HEK293 (cell line): ENCODE results near the gene KRTAP4-7.

Experiments used
- ZIC2 ChIP-seq: fragments of 450-650 bp; formaldehyde crosslinking; IDR thresholded peaks from 2 replicates; pipeline ENCODE4 v1.5.1; 2016; ENCODE audit warnings: missing biosample characterization, missing genetic modification characterization
- ZNF132 ChIP-seq: fragments of 450-650 bp; formaldehyde crosslinking; IDR thresholded peaks from 2 replicates; pipeline ENCODE4 v1.5.1; 2017; ENCODE audit warnings: missing biosample characterization, missing genetic modification characterization, borderline replicate concordance
- ZNF175 ChIP-seq: fragments of 450-650 bp; formaldehyde crosslinking; IDR thresholded peaks from 2 replicates; pipeline ENCODE4 v1.5.1; 2016; ENCODE audit warnings: missing biosample characterization, missing genetic modification characterization
- ZNF514 ChIP-seq: fragments of 450-650 bp; formaldehyde crosslinking; IDR thresholded peaks from 2 replicates; pipeline ENCODE4 v1.5.1; 2016; ENCODE audit warnings: missing biosample characterization, missing genetic modification characterization
- ZSCAN30 ChIP-seq: fragments of 450-650 bp; IDR thresholded peaks from 2 replicates; pipeline ENCODE4 v1.5.1; 2018; ENCODE audit warnings: missing biosample characterization, mild to moderate bottlenecking, missing genetic modification characterization, moderate library complexity
- TF ChIP-seq, protein P1 (sequence below): fragments of 450-650 bp; formaldehyde crosslinking; optimal IDR thresholded peaks from 2 replicates; pipeline ENCODE3; 2016; ENCODE audit warnings: missing biosample characterization, mild to moderate bottlenecking, missing genetic modification characterization
- TF ChIP-seq, protein P2 (sequence below): fragments of 450-650 bp; formaldehyde crosslinking; IDR thresholded peaks from 2 replicates; pipeline ENCODE4 v1.5.1; 2016; ENCODE audit warnings: missing biosample characterization, missing genetic modification characterization, low read depth
- TF ChIP-seq, protein P3 (sequence below): sonication (generic); formaldehyde crosslinking; IDR thresholded peaks from 2 replicates; pipeline ENCODE4 v1.8.1; 2022; ENCODE audit warnings: mild to moderate bottlenecking, moderate library complexity, missing genetic modification reagents
- TF ChIP-seq, protein P4 (sequence below): fragments of 450-650 bp; formaldehyde crosslinking; IDR thresholded peaks from 2 replicates; pipeline ENCODE4 v1.5.1; 2016; ENCODE audit warnings: missing biosample characterization, missing genetic modification characterization
- TF ChIP-seq, protein P5 (sequence below): fragments of 450-650 bp; formaldehyde crosslinking; IDR thresholded peaks from 2 replicates; pipeline ENCODE4 v1.5.1; 2016; ENCODE audit warnings: missing biosample characterization, missing genetic modification characterization
- TF ChIP-seq, protein P6 (sequence below): fragments of 450-650 bp; formaldehyde crosslinking; IDR thresholded peaks from 2 replicates; pipeline ENCODE4 v1.5.1; 2016; ENCODE audit warnings: missing biosample characterization, missing genetic modification characterization, borderline replicate concordance

DNA sequence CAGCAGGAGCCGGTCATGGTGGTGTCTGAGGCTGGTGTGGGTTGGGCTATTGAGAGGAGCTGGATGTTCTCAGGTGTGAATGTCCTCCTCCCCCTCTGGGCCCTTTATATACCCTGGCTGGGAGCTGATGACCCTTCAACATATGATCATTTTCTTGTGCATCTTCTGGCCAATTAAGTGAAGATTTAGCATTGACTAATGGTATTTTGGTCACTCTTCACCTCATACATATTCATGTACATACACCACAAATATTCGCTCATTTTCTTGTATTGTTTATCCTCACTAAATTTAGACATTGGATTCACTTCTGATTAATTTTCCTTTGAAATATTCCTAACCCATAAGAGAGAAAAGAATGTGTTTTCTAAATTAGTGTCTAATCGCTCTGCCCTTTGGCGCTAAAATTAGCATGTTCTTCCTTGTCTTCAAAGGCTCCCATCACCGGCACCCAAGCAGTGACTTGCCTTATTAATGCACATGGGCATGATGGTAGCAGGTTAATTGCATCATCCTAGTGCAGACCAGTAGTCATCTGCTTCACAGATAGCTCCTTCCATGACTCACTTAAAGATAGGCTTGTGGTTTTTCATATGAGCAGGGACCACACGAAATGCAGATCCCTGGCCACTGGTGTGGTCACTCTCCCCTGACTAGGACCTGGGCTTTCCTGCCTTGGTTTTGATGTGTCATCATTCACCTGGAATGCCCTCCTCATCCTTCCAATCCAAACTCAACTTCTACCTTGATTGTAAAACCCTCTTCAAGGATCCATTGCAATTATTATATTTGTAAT lies 17.9 kb upstream of the KRTAP4-7 start, which contains the start of gene KRTAP2-4:
- TF ChIP-seq, protein P1, sequence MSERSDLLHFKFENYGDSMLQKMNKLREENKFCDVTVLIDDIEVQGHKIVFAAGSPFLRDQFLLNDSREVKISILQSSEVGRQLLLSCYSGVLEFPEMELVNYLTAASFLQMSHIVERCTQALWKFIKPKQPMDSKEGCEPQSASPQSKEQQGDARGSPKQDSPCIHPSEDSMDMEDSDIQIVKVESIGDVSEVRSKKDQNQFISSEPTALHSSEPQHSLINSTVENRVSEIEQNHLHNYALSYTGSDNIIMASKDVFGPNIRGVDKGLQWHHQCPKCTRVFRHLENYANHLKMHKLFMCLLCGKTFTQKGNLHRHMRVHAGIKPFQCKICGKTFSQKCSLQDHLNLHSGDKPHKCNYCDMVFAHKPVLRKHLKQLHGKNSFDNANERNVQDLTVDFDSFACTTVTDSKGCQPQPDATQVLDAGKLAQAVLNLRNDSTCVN (tag by site-specific recombination): no peak
- TF ChIP-seq, protein P2, sequence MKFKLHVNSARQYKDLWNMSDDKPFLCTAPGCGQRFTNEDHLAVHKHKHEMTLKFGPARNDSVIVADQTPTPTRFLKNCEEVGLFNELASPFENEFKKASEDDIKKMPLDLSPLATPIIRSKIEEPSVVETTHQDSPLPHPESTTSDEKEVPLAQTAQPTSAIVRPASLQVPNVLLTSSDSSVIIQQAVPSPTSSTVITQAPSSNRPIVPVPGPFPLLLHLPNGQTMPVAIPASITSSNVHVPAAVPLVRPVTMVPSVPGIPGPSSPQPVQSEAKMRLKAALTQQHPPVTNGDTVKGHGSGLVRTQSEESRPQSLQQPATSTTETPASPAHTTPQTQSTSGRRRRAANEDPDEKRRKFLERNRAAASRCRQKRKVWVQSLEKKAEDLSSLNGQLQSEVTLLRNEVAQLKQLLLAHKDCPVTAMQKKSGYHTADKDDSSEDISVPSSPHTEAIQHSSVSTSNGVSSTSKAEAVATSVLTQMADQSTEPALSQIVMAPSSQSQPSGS (tag by site-specific recombination): no peak
- TF ChIP-seq, protein P3, sequence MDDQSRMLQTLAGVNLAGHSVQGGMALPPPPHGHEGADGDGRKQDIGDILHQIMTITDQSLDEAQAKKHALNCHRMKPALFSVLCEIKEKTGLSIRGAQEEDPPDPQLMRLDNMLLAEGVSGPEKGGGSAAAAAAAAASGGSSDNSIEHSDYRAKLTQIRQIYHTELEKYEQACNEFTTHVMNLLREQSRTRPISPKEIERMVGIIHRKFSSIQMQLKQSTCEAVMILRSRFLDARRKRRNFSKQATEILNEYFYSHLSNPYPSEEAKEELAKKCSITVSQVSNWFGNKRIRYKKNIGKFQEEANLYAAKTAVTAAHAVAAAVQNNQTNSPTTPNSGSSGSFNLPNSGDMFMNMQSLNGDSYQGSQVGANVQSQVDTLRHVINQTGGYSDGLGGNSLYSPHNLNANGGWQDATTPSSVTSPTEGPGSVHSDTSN (CRISPR knock-in tag): no peak
- TF ChIP-seq ZIC2: no peak
- TF ChIP-seq ZNF132 (tag by site-specific recombination): no peak
- TF ChIP-seq, protein P4, sequence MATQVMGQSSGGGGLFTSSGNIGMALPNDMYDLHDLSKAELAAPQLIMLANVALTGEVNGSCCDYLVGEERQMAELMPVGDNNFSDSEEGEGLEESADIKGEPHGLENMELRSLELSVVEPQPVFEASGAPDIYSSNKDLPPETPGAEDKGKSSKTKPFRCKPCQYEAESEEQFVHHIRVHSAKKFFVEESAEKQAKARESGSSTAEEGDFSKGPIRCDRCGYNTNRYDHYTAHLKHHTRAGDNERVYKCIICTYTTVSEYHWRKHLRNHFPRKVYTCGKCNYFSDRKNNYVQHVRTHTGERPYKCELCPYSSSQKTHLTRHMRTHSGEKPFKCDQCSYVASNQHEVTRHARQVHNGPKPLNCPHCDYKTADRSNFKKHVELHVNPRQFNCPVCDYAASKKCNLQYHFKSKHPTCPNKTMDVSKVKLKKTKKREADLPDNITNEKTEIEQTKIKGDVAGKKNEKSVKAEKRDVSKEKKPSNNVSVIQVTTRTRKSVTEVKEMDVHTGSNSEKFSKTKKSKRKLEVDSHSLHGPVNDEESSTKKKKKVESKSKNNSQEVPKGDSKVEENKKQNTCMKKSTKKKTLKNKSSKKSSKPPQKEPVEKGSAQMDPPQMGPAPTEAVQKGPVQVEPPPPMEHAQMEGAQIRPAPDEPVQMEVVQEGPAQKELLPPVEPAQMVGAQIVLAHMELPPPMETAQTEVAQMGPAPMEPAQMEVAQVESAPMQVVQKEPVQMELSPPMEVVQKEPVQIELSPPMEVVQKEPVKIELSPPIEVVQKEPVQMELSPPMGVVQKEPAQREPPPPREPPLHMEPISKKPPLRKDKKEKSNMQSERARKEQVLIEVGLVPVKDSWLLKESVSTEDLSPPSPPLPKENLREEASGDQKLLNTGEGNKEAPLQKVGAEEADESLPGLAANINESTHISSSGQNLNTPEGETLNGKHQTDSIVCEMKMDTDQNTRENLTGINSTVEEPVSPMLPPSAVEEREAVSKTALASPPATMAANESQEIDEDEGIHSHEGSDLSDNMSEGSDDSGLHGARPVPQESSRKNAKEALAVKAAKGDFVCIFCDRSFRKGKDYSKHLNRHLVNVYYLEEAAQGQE (tag by site-specific recombination): no peak
- TF ChIP-seq, protein P5, sequence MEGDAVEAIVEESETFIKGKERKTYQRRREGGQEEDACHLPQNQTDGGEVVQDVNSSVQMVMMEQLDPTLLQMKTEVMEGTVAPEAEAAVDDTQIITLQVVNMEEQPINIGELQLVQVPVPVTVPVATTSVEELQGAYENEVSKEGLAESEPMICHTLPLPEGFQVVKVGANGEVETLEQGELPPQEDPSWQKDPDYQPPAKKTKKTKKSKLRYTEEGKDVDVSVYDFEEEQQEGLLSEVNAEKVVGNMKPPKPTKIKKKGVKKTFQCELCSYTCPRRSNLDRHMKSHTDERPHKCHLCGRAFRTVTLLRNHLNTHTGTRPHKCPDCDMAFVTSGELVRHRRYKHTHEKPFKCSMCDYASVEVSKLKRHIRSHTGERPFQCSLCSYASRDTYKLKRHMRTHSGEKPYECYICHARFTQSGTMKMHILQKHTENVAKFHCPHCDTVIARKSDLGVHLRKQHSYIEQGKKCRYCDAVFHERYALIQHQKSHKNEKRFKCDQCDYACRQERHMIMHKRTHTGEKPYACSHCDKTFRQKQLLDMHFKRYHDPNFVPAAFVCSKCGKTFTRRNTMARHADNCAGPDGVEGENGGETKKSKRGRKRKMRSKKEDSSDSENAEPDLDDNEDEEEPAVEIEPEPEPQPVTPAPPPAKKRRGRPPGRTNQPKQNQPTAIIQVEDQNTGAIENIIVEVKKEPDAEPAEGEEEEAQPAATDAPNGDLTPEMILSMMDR (tag by site-specific recombination): no peak
- TF ChIP-seq ZSCAN30: no peak
- TF ChIP-seq ZNF175 (tag by site-specific recombination): no peak
- TF ChIP-seq, protein P6, sequence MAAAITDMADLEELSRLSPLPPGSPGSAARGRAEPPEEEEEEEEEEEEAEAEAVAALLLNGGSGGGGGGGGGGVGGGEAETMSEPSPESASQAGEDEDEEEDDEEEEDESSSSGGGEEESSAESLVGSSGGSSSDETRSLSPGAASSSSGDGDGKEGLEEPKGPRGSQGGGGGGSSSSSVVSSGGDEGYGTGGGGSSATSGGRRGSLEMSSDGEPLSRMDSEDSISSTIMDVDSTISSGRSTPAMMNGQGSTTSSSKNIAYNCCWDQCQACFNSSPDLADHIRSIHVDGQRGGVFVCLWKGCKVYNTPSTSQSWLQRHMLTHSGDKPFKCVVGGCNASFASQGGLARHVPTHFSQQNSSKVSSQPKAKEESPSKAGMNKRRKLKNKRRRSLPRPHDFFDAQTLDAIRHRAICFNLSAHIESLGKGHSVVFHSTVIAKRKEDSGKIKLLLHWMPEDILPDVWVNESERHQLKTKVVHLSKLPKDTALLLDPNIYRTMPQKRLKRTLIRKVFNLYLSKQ (tag by site-specific recombination): no peak
- no peak for TF ChIP-seq ZNF514 (tag by site-specific recombination)
